Effector CD8-positive, alpha-beta T cell (primary cell): Measurements from ENCODE around the gene HAUS7.
A peak's percentile ranks its signal among the peaks of the same experiment; 100 is the strongest.

Experiments
- DNase-seq: peaks from one replicate; lab custom pipeline; 2025; lab: John Stamatoyannopoulos, UW
- total RNA-seq, 4 experiments: gene quantifications; one replicate each; lab custom pipeline; 2026; lab: John Stamatoyannopoulos, UW

HAUS7 gene
- total RNA-seq = 1.6 to 4.4 (median 3.2) reads per million in 4 experiments

DNA sequence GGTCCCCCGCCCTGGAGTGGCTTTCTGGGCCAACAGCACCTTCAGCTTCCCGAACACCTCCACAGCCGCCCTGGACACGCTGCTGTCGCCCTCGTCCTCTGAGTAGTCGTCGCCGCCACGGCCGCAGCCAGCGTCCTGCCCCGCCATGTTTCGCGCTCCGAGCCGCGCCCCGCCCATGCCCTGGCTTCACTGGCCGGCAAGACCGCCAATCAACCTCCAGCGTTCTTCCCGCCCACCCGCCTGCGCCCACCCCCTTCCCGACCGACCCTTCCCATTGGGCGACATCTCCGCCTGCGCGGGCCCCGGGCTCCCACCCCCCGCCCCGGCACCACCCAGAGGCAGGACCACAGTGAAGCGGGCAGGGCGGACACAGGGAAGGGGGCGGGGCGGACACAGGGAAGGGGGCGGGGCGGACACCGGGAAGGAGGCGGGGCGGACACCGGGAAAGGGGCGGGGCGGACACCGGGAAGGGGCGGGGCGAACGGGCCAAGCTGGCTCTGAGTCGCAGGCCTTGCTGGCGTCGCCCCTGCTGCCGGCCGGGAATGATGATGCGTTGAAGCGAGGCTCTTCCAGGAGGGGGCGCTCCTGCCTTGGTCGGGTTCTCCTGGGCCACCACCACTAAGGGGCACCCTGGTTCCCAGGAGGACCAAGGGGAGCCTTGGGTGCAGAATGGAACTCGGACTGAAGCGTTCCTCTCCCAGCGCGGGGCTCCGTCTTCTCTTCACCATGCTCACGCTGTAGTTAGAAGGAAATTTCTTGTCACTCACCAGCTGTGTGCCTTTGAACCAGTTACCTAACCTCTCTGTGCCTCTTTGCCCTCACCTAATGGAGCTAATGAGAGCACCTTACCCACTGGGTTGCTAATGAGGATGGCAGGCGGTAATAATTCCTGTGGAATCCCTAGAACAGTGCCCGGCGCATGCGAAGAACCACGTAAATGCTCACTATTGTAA is at the start of gene HAUS7:
Gene HAUS7 (minus strand): TSS at position 166 of the 953 bp plus-strand sequence. CDS start 19 bp downstream, at position 147.
- peak; percentile 88 for DNase-seq

DNA sequence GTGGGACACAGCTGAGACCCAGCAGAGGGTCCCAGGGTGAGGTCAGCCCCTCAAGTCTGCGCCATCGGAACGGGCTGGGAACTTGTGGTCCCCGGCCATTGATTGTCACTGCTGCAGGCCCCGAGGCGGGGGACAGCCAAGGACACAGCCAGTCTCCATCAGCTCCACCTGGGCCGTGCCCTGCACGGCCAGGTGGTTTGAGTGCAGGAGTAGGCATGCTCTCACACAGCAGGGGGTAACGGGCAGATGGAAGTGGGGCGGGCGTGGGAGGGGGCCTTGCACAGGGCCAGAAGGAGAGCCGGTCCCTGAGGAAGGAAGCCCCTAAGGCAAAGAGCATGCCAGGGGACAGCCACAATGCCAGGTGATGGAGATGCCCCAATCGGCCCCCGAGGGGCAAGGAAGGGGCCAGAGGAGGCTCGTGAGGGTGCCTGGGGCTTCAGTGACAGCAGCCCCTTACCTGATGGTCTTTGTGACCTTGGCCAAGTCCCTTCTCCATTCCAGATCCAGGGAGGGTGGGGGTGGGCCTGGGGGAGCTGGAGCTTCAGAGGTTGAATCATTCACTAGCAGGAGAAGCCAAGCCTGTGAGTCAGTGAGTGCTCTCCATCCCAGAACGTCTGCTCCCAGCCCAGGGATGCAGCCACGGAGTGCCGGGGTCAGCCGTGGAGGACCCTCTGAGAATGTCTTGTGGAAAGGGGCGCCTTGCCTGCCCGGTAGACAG is 49.4 kb upstream of the HAUS7 start:
- DNase-seq = no peak

DNA sequence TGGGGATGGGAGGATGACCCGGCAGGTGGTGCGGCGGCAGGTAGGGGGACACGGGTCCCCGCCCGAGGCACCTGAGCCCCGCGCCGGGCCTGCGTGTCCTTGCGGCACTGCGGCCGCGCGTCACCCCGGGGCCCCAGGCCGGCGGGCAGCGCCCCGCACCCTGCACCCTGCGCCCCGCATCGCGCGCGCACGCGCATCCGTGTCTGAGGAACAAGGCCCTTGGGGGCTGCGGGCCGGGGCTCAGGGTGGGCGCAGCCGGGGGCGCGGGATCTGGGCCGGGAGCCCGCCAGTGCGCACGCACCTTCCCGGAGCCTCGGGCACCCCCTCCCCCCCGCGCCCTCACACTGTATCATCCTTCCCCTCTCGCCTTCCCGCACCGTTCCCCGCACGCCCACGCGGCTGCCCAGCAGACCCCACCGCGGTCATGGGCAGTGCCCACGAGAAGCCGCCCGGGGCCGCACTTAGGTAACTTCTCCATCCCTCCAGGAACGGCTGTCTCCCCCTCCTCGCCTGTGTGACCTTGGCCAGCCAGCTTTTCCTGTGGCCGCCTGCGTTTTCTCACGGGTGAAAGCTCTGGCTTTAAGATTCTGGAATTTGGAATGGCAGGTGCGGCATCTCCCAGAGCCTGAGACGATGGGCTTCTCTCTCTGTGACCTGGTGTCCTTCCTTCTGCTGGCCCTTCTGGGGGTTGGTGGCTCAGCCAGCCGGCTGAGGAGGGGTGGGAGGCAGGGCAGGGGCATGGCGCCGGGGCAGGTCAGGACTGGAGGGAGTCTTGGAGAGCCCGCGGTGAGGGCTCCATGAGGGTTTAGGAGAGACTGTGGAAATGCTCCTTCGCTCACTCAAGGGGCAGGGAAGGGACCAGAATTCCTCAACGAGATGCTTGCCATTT is 47.8 kb upstream of the HAUS7 start:
- no peak for DNase-seq

DNA sequence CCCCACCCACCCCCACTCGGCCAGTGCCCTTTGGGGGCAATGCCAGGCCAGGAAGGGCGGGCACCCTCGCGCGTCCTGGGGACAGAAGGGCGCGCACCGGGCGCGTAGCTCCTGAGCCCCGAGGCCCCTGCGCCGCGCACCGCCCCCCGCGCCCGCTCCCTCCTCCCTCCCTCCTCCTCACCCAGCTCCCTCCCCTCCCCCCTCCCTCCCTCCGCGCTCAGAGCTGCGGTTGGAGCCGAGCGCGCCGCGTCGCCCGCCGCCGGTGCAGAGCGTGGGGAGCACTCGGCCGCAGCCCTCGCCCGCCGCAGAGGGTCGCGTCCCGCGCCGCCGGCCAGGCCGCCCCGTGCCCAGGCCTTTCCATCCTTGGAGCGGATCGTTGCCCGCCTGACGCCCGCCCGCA is 47.0 kb upstream of the HAUS7 start, which contains the start of gene ATP2B3:
Gene ATP2B3 (plus strand): TSS at position 220 of the 400 bp plus-strand sequence. CDS start 18,606 bp downstream, outside the sequence.
- no peak for DNase-seq

DNA sequence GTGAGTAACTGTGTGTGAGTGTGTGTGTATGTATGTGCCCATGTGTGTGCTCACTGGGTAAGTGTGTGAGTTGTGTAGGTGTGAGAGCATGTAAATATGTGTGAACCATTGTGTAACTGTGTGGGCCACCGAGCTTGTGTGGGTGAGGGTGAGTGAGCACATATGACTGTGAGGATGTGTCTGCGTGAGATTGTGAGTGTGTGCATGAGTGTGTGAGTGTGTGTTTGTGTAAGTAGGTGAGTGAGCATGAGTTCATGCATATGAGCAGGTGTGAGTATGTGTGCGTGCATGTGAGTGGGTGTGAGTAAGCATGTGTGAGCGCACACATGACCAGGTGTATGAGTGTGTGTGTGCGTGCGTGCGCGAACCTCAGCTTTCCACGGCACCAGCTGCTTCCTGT is 45.7 kb upstream of the HAUS7 start:
- DNase-seq = no peak

DNA sequence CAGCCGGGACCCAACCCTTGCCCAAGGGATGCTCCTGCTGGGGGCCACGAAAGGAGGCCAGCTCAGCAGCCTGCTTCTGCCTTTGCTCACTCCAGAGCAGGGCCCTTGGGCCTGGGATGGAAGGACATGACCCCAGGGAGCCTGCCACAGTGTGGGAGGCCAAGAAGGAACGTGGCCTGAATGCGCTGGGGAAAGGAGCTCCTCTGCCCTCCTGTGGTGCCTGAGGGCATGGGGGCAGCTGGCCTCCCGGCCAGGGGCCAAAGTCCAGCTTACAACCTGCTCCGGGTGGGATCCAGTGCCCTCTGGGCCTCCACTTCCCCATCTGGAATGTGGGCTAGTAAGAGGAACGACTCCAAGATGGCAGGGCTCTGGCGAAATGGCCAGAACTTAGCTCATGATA is 45.1 kb upstream of the HAUS7 start:
- no peak for DNase-seq

DNA sequence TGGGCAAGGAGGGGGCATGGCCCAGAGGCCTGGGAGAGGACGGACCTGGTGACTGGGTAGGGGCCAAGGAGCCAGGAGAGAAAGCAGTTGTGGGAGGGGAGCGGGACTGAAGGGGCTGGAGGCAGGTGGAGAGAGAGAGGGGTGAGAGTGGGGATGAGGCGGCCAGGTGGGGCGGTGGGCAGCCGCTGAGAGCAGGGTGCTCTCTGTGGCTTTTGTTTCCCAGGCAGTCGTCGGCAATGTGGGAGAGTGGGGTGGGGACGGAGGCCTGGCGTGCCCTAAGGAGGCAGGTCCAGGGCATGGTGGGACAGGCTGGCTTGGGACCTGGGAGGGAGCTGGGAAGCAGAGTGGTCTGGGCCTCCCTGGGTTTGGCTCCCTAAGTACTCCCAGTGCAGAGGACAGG is 43.9 kb upstream of the HAUS7 start:
- DNase-seq = no peak

DNA sequence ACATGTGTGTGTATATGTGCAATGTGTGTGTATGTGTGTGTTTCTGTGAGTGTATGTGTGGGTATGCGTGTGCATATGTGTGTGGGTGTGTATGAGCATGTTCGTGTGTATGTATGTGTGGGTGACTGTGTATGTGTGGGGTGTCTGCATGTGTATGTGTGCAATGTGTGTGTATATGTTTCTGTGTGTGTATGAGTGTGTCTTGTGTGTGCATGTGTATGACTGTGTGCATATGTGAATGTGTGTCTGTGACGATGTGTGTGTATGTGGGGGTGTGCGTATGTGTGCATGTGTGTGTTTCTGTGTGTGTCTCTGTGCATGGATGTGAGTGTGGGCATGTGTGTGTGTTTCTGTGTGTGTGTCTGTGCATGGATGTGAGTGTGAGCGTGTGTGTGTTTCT is 42.9 kb upstream of the HAUS7 start:
- DNase-seq = no peak

DNA sequence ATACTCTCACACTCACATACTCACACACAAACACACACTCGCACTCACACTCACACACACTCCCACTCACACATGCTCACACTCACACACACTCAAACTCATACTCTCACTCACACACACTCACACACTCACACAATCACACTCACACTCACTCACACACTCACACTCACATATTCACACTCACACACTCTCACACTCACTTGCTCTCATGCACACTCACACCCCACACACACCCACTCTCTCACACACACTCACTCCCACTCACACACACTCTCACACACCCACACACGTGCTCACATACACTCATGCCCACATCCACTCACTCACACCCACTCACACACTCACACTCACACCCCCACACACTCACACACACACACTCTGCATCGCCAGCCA is 42.1 kb upstream of the HAUS7 start:
- DNase-seq = no peak

DNA sequence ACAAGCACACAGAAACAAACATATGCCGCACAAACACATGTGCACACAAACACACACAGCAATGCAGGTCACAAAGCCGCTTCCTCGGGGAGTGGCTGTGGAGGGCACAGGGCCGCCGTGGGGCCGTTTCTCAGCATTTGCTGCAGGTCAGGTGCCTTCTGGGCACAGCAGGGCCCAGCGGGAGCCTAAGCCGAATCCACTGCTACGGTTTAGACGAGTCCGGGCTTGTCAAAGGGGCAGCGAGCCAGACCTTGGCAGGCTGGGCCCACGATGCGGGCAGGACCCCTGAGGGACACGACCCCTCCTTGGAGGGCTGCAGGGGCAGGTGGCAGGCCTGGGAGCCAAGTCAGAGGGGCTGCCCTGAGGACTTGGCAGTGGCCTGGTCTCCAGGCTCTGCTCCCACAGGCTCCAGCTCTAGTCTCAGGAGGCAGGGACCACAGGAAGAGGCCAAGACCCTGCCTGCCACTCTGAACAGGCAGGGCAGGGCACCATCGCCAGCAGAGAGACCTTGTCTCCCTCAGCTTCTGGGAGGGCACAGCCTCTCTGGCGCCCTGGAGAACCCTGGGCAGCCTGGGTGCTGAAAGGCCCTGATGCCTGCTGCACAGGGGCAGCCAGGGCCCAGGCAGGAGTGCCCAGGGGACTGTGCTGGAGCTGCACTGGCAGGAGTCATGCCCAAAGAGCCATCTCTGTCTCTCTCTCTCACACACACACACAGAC is 41.6 kb upstream of the HAUS7 start:
- no peak for DNase-seq

DNA sequence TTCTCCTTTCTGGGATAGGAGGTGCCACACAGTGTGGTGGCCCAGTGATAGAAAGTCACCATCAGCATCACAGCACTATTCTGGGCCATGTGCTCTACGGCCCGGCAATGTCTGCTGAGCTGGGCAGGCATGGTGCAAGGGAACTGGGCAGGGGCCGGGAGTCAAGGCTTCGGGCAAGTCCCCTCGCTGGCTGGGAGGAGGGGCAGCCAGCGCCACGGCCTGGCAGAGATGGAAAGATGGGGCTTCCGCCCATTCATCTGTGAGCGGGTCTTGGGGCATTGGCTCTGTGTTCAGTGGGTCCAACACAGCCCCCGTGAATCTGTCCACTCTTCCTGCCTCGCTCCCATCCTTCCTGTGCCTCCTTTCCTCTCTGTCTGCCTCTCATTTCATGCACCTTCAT is 40.0 kb upstream of the HAUS7 start:
- DNase-seq = no peak

DNA sequence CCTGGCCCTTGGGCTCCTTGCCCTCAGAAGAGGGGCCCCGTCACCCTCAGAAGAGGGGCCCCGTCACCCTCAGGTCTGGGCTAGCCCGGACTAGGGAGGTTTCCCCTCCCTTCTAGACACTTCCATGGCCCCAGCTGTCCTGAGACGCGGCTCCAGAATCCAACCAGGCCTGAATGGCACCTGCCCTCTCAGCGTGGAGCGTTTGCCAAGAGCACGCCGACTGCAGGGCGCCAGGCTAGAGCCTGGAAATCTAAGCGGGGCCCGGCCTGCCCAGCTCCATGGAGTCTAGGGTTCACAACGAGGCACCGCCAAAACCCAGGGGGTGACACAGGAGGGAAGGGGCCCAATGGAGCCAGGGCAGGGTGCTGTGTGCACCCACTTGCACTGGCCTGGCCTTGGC is 39.2 kb upstream of the HAUS7 start:
- no peak for DNase-seq

DNA sequence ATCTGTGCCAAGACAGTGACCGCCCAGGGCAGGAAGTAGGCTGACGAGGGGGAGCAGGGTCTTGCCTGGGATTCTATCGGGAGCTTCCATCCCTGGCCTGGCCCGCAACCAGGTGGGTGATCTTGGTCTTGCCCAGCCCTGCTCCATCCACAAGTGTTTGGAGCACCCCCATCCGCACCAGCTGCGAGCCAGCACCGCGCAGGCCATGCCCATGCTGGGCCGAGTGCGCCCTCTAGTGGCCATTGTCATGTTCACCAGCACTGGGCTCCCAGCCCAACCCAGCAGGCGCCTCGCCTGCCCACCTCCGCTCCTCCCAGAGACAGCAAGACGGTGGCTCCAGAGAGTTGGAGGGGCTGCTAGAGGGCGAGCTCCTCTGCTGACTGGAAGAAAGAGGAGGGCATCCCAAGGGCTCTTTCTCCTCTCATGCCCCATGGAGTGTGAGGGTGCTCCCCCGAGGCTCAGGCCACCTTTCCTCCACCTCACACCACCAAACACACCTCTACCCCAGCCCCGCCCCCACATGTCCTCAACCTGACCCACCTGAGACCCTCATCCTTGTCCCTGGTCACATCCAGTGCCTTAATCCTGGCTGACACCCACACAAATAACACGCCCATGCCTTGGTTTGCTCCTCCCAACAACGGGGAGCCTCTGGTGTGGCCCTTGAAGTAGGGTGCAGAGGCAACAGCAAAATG is 37.3 kb upstream of the HAUS7 start:
- DNase-seq = peak; percentile 73

DNA sequence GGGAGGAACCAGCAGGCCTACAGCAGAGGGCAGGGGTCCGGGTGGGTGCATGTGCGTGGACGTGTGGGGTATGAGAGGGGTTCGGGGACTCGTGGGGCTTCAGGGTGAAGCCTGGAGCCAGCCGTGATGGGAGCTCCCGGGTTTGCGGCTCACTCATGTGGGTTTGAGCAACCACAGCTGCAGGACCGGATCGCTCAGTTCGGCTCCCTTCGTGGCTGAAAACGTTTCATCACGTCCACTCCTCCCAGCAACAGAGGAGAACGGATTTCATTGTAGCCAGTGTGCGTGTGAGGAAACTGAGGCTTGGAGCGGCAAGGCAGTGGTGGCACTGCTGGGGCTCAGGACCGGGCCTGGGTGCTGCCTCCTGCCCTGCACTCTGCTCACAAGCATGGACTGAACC is 35.0 kb upstream of the HAUS7 start:
- DNase-seq = no peak

DNA sequence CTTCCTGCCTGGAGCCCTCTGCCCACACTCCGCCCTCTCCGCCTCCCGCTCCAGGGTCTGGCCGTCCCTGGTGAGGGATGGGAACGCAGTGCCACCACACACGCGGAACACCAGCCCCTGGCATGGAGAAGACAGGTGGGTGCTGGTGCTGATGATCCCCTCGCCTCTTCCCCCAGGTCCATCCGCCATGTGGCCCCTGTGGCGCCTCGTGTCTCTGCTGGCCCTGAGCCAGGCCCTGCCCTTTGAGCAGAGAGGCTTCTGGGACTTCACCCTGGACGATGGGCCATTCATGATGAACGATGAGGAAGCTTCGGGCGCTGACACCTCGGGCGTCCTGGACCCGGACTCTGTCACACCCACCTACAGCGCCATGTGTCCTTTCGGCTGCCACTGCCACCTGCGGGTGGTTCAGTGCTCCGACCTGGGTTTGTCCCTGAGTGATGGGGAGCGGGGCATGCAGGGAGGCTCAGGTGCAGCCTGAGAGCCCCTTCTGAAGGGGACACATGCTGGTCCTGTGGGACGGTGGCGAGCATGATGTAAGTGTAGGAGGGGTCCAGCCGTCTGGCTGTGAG is 34.2 kb upstream of the HAUS7 start:
- DNase-seq = no peak

DNA sequence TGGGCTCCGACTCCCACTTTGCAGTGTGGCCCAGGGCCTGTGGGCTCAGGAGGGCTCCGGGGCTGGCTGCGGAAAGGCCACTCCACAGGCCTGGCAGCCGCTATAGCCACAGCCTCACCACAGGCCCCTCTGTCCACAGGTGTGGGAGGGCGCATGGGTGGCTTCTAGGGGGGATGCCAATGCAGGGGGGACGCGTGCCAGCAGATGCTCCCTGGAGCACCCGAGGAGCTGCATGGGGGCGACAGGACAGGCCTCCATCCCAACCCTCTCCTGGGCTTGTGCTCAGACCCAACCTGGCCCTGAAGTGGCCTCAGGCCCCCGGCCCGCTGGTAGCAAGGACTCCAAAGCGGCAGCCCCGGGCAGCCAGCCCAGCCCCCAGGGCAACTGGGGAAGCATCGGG is 32.4 kb upstream of the HAUS7 start:
- no peak for DNase-seq

DNA sequence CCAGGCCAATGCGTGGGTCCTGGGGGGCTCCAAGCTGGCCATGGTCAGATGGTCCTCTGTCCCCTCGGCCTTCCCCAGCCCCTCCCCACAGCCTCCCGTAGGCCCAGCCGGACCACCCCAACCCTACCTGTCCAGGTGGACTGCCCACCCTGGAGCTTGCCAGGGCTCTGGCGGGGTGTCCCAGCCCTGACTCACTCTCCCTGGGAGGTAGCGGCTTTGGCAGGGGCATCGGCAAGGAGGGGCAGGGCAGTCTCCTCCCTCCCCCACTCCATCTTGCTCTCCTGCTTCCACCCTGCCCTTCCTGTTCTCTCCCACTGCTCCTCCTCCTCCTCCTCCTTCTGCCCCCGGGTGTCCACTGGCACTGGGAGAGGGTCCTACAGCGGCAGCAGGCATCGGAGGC is 31.8 kb upstream of the HAUS7 start:
- DNase-seq = no peak

DNA sequence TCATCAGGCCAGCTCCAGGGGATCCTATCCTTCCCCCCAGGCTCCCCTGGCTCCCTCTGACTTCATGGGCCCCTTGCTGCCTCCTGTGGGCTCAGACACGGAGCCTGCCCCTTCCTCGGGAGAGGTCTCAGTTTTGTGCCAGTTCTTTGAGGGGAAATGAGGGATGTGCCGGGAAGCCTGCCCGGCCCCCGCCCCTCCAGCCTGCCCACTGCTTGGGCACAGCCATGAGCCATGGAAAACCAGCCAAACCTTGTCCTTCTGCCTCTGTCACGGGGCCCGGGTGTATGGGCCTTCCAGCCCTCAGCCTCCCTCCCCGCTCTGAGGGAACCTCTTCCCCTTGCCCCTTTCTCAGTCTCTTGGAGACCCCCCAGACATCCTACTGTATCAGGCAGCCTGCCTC is 31.2 kb upstream of the HAUS7 start:
- no peak for DNase-seq

DNA sequence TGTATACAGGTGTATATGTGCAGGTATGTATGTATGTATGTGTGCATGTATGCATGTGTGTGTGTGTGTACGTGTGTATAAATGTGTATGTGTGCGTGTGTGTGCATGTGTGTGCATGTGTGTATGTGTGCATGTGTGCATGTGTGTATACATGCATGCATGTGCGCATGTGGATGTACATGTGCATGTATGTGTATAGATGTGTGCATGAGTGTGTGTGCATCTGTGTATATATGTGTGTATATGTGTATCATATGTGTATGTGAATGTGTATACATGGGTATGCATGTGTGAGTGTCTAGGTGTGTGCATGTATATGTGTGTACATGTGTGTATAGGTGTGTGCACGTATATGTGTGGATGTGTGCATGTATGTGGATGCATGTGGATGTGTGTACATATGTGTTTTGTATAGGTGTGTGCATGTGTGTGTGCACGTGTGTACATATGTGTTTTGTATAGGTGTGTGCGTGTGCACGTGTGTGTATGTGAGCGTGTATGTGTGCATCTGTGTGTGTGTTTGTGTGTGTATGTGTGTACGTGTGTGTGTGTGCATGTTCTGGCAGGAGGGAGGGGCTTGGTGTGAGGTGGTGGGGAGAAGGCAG is 30.4 kb upstream of the HAUS7 start:
- no peak for DNase-seq

DNA sequence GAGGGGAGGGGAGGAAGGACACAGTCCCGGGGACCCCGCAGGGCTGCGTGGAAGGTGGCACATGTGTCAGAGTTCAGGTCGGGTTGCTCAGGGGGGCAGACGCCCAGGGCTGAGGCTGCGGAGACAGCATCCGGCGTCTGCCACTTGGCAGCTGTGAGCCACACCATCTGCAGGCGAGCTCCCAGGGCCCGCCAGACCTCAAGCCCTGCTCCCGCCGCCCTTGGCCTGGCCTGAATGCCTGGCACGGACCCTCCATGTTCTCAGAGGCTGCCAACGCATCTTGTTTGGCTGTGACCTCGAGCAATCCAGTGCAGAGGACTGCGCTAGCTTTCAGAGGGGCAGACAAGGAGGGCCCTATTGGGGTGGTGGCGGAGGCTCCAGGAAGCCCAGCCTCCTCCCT is 29.5 kb upstream of the HAUS7 start:
- no peak for DNase-seq
